ENCODE data around the gene PGF. TPM values are rescaled to one million over a fixed set of nuclear protein-coding genes. Genes with fewer than 3 reads are reported as not detected.

Gene PGF
- total and polyA plus RNA-seq, 4 donors = 3.0 to 10.0 (median 6.8) TPM

- TF ChIP-seq CTCF (IDR thresholded peaks at IDR 0.05; ENCODE audit: control extremely low read depth, extremely low read depth) = no peak
- DNase-seq (no peak), ATAC-seq (ENCODE audit: insufficient read depth, low FRiP score) (no peak)
- H3K9ac ChIP-seq (ENCODE audit: insufficient read depth in 1 of 2, low read length in 2 of 2) = no peak overlapping the region
- H3K4me3 ChIP-seq = no peak overlapping the region
- no peaks in the 10 kb centered on the region for H3K9me3 ChIP-seq (ENCODE audit: control insufficient read depth in 4 of 4, insufficient read depth in 3 of 4, low read length in 3 of 4)
- H3K27me3 ChIP-seq (ENCODE audit: control insufficient read depth in 3 of 3, insufficient read depth in 3 of 3, low read length in 2 of 3) = no peaks in the 10 kb centered on the region
- H3K4me1 ChIP-seq (ENCODE audit: control insufficient read depth in 5 of 5, insufficient read depth in 5 of 5, low read length in 5 of 5) = peaks cover 0 to 32% (median 7%) of the 10 kb centered on the region in 5 donors
- H3K36me3 ChIP-seq (ENCODE audit: control insufficient read depth in 4 of 4, insufficient read depth in 4 of 4, low read length in 4 of 4) = no peaks in the 10 kb centered on the region
- 72 to 74% methylated on average over 5 of the region's 5 CpGs for WGBS, 2 donors
- no peak overlapping the region for H3K27ac ChIP-seq (ENCODE audit: low read depth in 1 of 2, low read length in 1 of 2)
Measured at GRCh38 chr14:74959596-74960180, 4.3 kb upstream of the PGF start.

GRCh38 chr14:74956280-74957072 is 1.1 kb upstream of the PGF start:
- H3K27ac ChIP-seq (ENCODE audit: low read depth in 1 of 2, low read length in 1 of 2) = no peak overlapping the region
- no peak for ATAC-seq (ENCODE audit: insufficient read depth, low FRiP score)
- DNase-seq = no peak
- no peaks in the 10 kb centered on the region for H3K9me3 ChIP-seq (ENCODE audit: control insufficient read depth in 4 of 4, insufficient read depth in 3 of 4, low read length in 3 of 4)
- H3K27me3 ChIP-seq (ENCODE audit: control insufficient read depth in 3 of 3, insufficient read depth in 3 of 3, low read length in 2 of 3) = no peaks in the 10 kb centered on the region
- no peak for TF ChIP-seq CTCF (IDR thresholded peaks at IDR 0.05; ENCODE audit: control extremely low read depth, extremely low read depth)
- no peak overlapping the region for H3K4me3 ChIP-seq
- H3K4me1 ChIP-seq (ENCODE audit: control insufficient read depth in 5 of 5, insufficient read depth in 5 of 5, low read length in 5 of 5) = peaks cover 0 to 43% (median 10%) of the 10 kb centered on the region in 5 donors
- H3K9ac ChIP-seq (ENCODE audit: insufficient read depth in 1 of 2, low read length in 2 of 2) = no peak overlapping the region
- WGBS, 2 donors = 92% methylated on average over 24 of the region's 24 CpGs
- peaks cover 0 to 4% (median 0%) of the 10 kb centered on the region in 4 donors for H3K36me3 ChIP-seq (ENCODE audit: control insufficient read depth in 4 of 4, insufficient read depth in 4 of 4, low read length in 4 of 4)

- DNase-seq (no peak), ATAC-seq (ENCODE audit: insufficient read depth, low FRiP score) (no peak)
- WGBS, 2 donors = 87 to 90% methylated on average over 9 of the region's 9 CpGs
- TF ChIP-seq CTCF (IDR thresholded peaks at IDR 0.05; ENCODE audit: control extremely low read depth, extremely low read depth) = no peak
- no peak overlapping the region for H3K9ac ChIP-seq (ENCODE audit: insufficient read depth in 1 of 2, low read length in 2 of 2)
- H3K27me3 ChIP-seq (ENCODE audit: control insufficient read depth in 3 of 3, insufficient read depth in 3 of 3, low read length in 2 of 3) = no peaks in the 10 kb centered on the region
- no peak overlapping the region for H3K27ac ChIP-seq (ENCODE audit: low read depth in 1 of 2, low read length in 1 of 2)
- H3K4me3 ChIP-seq = no peak overlapping the region
- H3K36me3 ChIP-seq (ENCODE audit: control insufficient read depth in 4 of 4, insufficient read depth in 4 of 4, low read length in 4 of 4) = peaks cover 0 to 4% (median 0%) of the 10 kb centered on the region in 4 donors
- peaks cover 0 to 49% (median 10%) of the 10 kb centered on the region in 5 donors for H3K4me1 ChIP-seq (ENCODE audit: control insufficient read depth in 5 of 5, insufficient read depth in 5 of 5, low read length in 5 of 5)
- no peaks in the 10 kb centered on the region for H3K9me3 ChIP-seq (ENCODE audit: control insufficient read depth in 4 of 4, insufficient read depth in 3 of 4, low read length in 3 of 4)
Measured at GRCh38 chr14:74956027-74956279, 556 bp upstream of the PGF start.
